IPS DF 4.7 (cell line): ENCODE results near the gene ASB16.
"Not testable (repeated sequence)": the region's sequence is repeated elsewhere in the genome, so short reads cannot be mapped to it uniquely, and the experiment has no call there.

ENCODE experiments used
- DNase-seq: peaks from one replicate; pipeline ENCODE4 v3.0.0-alpha.2; 2013; ENCODE audit warnings: low spot score; ENCODE audit errors: extremely low read depth

Gene ASB16, protein sequence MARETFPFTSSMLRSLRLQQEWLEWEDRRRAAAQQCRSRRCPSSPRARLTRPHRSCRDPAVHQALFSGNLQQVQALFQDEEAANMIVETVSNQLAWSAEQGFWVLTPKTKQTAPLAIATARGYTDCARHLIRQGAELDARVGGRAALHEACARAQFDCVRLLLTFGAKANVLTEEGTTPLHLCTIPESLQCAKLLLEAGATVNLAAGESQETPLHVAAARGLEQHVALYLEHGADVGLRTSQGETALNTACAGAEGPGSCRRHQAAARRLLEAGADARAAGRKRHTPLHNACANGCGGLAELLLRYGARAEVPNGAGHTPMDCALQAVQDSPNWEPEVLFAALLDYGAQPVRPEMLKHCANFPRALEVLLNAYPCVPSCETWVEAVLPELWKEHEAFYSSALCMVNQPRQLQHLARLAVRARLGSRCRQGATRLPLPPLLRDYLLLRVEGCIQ

GRCh38 chr17:44170499-44171201 lies at the start of gene ASB16:
Gene ASB16 (plus strand): TSS chr17:44170704. CDS start chr17:44170790, 86 bp downstream.
- DNase-seq = no peak

DNA sequence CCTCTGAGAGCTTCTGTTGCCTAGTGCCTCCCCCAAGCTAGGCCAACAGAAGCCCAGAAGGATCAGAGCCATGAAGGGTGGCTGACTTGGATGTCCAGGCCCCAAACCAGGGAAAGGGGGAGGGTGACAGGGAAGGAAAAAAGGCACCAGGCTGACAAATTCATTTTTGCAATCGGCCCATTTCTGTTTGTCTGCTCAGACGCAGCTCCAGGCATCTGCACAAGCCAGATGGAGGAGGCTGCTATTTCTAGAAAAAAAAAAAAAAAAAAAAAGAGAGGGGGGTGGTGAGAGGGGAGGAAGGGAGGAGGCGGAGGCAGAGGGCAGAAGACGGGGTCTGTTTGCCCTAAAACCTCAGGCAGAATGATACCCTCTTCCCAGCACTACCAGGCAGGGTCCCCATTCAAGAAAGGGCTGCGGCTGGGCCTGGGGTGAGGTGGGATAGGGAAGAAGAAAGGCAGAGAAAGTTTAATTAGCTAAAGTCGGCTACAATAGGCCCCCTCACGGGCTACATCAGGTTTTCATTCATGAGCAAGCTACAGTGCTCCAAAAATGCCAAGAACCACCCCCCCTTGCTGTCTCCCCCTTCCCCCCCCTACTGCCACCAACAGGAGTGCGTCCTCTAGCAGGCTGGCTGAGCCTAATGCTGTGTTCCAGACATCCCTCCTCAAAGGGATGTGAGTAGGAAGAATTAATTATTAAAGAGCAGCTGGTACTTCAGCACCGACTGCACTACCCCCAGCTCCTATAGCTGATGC lies 49.5 kb upstream of the ASB16 start:
- no peak for DNase-seq

DNA sequence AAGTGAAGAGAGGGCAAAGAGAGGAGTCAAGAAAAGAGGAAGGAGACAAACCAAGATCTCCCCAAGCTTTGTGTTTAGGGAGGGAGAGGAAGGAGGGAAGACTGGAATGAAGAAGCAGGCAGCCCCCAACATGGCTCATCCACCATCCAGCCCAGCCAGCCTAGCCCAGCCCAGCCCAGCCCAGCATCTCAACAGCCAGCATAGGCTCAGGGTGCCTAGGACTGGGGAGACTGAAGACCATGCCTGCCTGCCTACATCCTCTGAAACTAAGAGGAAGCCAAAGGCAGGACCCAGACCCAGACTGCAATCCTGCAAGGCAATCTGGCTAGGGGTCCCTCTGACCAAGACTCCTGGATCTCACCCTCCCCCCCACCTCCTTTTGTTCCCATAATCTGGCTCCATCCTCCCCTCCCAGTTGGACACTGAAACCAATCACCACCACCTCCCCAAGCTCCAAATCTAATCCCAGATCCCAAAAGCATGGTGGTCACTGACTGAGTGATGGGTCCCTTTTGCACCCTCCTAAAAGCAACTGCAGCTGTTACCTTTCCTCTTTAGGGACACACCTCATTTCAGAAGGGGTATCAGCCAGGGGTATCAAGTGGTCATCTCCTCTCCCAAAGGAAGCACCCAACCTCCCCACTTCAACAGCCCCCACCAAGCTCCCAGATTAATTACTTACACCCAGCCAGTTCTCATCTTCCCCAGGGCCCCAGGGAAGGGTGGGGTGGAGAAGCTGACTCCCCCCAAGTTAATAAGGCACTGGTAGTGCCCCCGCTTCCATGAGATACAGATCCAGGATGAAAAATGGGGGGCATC lies 48.3 kb upstream of the ASB16 start:
- no peak for DNase-seq

DNA sequence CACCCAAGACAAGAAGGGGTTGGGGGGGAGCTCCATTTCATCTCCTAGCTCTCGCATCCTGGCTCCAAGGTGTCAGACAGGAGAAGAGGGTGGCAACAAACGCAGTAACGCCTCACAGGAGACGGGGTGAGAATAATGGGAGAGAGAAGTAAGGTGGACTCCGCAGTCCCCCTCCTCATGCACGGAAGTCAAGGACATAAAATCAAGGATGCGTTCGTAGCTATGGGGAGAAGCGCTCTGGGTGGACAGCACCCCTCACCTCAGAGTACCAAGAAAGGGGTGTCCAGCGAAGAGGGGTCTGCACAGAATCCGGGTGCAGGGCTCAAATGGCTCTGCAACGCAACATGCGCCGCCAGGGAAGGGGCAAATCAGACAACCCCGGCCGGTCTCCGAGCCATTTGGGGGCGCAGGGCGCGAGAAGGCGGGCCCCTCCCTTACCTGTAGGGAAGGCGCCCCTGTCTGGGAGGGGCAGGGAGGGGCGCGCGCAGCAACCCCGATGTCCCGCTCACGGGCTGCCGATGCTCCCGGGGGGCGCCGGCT lies 47.6 kb upstream of the ASB16 start:
- no peak for DNase-seq

DNA sequence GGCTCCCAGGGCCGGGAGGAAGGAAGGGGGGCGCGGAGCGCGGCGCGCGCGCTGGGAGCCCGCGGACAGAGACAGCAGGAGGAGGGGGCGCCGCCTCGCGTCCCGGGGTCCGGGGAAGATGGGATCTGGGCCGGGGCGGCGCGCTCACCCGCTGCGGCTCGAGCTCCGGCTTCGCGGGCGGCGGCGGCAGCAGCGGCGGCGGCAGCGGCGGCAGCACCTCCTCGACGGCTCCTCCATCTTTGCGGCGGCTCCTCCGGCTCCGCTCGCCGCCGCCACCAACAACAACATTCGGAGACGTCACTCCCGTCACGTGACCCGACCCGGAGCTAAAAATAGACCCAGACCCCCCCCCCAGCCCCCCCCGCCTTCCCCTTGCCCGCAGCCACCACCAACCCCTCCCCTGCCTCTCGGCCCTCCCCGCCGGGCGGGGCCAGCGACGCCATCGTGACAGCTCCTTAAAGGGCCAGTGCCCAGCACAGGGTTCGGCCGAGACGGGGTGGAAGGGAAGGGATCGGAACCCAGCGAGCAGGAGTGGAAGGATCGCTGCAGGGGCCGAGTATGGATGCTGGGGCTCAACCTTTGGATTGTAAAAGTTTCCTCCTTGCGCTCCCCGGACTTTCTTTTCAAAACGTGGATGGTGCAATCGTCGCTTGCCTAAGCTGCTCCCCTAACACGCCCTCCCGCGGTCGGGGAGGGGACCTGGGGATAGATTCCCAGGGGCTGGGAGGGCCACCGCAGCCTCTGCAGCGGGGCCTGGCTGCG lies 47.0 kb upstream of the ASB16 start, which contains the start of gene HDAC5:
Gene HDAC5, minus strand, starts transcription at position 286 of the 762 bp plus-strand sequence. CDS start 6,126 bp downstream, outside the sequence.
- no peak for DNase-seq

DNA sequence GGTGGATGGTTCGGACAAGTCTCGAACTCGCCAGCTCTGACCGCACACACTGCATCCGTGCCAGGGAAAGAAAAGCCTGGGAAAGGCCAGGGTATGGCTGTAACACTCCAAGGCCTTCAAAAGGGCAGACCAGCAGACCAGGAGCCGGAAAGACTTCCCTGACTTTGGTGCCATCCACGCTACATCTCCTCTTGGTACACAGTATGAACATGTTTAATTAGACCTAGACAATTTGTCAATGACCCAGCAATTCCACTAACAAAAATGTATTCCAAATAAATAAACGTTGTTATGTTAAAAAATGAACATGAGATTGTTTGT lies 46.4 kb upstream of the ASB16 start:
- no peak for DNase-seq

DNA sequence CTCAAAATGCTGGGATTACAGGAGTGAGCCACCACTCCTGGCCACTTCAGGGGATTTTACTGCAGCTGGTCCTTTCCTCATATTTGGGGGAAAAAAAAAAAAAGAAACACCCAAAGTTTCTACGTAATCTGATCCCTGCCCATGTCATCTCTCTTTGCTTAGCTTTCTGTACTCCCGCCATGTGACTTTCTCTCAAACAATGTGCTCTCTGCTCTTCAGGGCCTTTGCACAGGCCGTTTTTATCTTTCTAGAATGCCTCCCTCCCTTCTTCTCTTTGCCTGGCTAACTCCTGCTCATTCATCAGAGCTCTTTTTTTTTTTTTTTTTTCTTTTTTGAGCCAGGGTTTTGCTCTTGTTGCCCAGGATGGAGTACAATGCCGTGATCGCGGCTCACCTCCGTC lies 42.1 kb upstream of the ASB16 start:
- DNase-seq = no peak

DNA sequence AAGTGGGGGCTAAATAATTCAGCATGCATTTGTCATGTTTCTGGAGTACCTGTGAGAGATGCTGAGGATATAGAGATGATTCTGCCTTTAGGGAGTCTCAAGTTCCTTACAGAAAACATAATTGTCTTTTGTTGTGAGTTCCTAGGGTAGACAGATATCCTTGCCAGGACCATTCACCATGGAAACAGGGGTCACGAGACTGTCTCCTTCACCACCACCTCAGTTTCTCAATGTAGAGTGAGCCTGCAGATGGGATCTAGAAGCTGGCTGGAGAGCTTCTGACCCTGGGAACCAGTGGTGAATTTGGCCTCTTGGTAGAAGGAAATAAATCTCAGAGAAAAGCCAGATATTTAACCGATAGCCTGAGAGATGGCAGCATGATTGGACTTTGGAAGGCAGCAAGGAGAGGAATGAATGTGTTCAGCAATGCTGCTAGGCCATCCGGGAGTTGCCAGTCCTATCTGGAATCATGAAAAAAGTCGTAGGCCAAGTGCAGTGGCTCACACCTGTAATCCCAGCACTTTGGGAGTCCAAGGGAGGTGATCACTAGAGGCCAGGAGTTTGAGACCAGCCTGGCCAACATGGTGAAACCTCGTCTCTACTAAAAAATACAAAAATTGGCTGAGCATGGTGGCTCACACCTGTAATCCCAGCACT lies 39.7 kb upstream of the ASB16 start:
- no peak for DNase-seq

GRCh38 chr17:44131372-44131771 lies 39.1 kb upstream of the ASB16 start:
- not testable (repeated sequence) for DNase-seq

DNA sequence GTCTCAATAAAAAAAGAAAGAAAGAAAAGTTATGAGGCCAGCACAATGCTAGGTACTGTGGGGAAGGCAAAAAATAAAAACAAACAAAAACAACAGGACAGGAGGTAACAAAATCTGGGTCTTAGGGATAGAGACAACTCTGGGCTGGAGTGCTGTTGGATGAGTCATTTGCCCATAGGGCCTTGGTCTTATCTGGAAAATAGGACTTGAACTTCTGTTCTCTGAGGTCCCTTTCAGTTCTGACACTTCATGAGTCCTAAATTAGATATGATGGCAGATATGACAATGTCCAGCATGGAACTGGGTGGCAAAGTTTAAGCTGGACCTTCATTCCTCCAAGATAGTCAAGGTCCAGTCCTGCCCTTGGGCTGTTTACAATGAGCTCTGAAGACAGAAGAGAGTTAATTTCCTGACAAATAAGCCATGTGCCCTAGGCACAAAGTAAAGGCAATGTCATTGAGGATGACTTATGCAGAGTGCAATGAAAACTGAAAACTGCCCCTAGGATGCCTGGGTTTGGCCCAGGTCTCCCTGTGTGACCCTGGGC lies 38.2 kb upstream of the ASB16 start:
- DNase-seq = no peak

DNA sequence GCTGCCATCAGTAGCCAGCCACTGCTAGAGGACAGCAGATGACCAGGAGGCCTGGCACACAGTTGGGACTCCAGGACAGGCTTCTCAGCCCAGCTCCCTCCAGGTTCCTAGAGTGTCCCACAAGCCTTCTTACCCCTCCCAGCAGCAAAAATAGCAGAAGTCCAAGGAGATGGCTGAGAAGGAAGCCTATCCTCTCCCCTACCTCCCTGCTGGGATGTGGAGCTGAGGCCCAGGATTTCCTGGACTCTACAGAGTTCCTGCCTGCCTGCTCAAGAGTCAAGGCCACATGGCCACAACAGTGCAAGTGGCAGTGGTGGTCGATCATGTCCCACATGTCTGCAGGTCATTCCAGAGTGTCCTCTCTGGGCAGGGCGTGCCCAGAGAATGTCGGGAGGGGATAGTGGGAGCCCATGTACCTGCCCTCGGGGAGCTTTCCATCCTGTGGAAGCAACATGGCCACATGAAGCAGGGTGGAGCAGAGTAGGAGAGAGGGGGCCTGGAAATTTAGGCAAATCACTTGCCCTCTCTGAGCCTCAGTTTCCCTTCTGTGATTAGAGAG lies 36.5 kb upstream of the ASB16 start:
- no peak for DNase-seq

- no peak for DNase-seq
Observed at GRCh38 chr17:44134752-44135568, 35.5 kb upstream of the ASB16 start.

GRCh38 chr17:44137891-44138709 lies 32.4 kb upstream of the ASB16 start:
- DNase-seq = no peak

- not testable (repeated sequence) for DNase-seq
Observed at GRCh38 chr17:44143921-44144320, 26.6 kb upstream of the ASB16 start.

DNA sequence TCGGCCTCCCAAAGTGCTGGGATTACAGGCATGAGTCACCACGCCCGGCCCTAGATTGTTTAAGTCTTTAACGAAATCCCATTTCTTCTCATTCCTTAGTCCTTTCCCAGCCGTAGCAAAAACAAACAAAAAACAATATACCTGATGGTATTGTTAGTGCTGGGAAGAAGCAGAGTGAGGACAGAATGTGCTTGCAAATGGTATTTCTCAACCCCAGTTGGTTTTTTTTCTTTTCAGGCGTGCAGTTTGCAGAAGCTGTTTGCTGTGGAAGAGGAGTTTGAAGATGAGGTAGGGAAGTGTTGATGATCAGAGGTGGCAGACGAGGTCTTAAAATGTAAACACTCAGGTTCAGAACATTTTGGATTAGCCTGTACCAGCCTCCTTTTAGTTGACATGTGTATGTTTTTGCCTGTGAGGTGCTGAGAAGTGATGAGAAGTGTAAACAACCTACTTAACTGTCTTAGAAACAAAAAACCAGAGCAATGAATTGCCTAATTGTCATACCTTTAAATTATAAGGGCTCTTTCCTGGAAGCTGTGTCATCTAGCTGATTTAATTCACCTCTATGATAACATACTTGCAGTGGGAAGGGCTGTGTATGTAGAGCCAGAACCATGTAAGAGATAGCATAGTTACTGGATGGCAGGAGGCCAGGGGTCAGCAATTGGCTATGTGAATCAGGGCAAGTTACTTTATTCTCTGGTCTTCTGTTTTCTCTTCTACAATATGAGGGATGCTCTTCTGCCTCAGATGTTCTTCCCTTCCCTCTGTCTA lies 25.4 kb upstream of the ASB16 start:
- no peak for DNase-seq
